GM18858 (cell line): ENCODE results near the gene HOTAIR.

Source experiments
- ATAC-seq: cut with Tn5 transposase; IDR thresholded peaks from one replicate; pipeline ENCODE4 v1.9.1; 2021; ENCODE audit not compliant: unreplicated experiment

HOTAIR gene

DNA sequence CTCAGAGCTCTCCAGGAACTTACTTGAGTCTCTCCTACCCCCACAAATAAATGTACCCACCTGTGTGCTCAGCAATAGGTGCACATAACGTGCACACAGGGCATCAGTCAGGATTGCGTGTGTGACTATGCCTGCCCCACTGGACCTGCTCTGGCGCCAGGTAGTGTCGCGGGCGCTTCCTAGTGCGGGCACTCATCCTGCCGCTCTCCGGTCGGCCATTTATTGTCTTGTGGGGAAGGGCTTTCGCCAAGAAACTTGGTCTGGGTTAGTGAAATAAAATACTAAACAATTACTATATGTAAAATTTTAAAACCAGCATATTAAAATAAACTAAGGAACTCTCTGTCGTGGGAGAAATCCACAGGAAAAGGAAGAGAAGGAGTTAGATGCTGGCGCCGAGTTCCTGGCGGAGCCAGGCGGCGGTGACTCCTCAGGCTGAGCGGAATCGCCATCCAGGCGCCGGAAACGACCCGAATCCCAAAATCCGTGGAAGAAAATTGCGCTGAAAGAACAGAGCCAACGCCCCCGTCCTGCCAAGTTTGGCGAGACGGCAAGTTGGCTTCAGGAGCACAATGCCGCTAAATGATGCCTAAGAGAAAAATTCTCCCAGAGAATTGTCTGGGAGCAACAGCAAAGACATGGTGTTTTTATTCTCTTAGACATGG is 44.0 kb downstream of the HOTAIR start:
- ATAC-seq = no peak

DNA sequence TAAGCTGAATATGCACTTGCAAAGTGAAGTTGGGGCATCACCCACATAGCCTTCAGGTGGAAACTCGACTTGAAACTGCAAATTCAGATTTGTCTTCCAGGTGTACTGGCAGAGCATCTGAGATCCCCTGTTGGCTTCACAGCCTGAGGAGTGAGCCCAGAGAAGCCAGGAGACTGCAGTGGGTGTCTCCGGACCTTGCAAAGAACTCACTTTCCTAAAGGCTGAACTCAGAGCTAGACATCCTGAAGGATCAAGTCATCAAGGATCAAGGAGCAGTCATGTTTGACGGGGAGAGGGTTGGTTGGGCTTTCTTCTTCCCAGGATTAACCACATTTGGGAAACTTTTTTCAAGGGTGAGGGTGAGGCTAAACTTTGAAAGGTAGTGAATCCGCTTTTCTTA is 45.2 kb downstream of the HOTAIR start:
- no peak for ATAC-seq

DNA sequence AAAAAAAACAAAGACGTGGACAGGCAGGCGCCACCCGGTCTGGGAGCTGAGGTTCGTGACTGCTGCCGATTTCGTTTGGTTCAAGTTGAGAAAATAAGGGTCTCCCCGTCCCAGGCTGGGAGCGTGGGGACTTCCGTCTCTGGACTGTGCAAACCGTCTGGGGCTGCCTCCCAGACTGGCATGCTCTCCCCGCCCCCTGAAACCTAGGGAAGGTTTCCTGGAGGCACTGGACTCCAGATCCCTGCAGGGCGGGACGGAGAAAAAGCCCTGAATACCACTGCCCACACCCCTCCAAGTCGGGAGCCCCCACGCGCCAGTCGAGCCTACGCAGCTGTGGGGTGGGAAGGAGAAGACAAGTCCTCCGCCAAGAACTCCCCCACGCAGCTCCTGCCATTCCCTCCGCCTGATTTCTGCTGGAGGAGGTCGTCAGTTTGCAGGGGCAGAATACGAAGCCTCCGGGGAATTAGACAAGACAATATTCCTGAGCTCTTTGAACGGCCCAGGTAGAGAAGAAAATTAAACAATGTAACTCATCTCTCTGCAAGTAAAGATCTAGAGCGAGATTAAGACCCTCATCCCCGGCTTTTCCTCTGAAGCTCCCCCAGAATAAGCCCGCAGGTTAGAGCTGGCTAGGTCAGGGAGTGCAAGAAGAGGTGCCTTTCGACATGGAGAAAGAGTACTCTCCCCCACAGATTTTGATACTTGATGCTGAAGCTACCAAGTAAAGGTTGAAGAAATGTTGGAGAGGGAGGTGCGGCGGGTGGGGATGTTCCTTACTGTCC is 46.5 kb downstream of the HOTAIR start:
- no peak for ATAC-seq

DNA sequence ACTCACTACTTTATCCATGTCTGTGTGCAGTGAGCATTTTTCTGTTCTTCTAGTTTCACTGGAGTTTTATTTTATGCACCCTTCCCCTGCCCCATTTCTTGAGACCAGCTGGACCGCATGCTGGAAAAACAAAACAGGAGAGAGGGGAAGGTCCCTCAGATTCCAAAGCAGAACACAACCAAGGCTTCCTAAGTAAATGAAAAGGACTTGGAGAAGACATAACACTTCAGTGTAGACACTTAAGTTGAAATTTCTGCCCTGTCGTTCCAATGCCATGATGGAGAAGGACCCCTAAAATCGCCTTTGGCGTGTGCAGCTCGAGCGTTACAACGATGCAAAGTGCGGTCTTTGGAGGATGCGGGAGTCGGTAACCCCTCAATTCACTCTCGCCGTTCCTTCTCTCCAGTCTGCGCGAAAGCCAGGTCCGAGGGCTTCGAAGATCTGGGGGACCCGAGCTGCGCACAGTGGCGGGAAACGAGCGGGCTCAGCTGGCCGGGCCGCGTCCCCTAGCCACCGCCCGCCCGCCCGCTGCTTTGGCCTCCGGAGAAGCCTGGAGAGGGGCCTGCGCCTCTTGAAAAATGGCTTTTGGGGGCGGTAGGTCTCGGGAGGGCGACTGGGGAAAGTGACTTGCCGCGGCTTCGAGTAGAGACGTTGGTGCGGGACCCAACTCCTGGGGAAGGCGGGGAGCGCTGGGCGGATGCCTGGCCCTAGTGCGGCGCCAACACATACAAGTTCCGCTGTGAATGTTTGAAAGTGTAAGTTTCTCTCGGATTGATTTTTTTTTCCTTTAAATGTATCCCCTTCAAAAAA is 47.3 kb downstream of the HOTAIR start:
- ATAC-seq = no peak

DNA sequence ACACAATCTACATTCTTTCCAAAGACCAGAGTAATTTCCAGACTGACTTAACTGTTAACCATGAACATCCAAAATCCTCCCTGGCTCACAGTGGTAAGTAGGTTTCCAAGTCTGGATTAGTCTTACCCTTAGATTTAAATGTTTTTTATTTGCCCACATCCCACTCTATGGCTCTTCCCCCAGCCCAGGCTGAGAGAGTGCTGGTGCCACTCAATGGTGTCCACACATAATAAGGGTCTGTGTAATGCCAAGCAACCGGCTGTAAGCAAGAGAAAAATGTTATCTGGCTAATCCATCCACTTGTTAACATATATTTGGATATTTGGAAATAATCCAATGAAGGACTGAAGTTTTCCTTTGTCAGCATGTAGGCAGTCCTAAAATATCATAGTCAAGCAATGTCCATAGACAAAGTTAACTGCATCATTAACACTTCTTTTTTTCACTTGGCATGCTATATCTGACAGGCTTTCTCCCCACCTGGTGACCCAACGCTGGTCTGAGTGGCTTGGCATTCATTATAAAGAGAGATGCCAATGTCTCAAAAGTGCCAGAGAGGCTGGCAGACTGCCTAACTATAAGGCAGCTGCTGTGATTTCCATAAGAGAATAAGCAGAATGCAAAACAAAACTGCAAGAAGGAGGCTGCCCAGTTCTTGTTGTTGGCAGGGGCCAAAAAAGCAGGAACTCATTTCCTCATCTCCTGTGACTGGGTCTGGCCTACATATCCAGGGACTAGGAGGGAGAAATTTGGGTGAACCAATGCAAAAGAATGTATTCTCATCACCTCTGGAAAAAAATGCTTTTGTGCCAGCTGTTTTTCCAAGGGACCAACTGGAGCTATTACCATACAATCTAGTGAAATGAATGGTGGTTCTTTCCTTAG is 50.0 kb downstream of the HOTAIR start:
- ATAC-seq = no peak

DNA sequence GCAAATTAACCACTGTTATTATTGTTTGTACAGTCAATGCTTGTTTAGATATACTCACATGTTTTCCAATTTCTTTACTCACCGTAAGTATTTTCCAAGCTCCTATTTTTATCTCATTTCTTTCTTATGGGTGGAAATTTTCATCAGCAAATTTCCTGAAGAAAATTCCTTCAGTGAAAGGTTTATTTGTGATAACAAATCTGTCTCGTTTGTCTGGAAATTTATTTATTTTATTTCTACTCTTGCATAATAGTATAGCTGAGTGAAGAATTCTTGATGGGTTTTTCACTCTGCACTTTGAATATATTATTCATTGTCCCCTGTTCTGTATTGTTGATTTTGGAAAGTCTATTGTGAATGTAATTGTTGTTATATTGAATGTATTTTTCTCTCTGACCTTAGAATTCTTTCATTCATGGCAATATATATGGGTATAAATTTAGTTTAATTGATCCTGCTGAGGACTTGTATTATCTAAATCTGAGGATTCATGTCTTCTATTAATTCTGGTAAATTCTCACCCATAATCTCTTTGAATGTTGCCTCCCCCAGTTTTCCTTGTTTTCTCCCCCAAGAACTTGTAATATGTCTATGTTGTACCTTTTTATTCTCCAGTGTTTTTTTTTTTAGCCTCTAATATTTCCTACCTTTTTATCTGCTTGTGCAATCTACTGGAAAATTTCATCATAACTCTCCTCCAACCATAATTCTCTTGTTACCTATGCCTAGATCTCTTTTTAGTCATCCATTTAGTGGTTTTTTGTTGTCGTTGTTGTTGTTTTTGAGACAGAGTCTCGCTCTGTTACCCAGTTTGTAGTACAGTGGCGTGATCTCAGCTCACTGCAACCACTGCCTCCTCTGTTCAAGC is 57.7 kb downstream of the HOTAIR start:
- ATAC-seq = no peak
